GM10847 (cell line): Measurements from ENCODE around the gene GPX1.
A peak's percentile ranks its signal among the peaks of the same experiment; 100 is the strongest.

ENCODE experiments used
- POLR2A ChIP-seq: IDR thresholded peaks from 2 replicates; pipeline ENCODE4 v1.6.1; 2011; ENCODE audit not compliant: insufficient read length; ENCODE audit errors: extremely low read depth

The GPX1 gene

GRCh38 chr3:49370585-49371290 lies 12.6 kb upstream of the GPX1 start:
- no peak for TF ChIP-seq POLR2A

- no peak for TF ChIP-seq POLR2A
Observed at GRCh38 chr3:49362561-49362960, 4.4 kb upstream of the GPX1 start.

GRCh38 chr3:49359623-49360022 lies 1.5 kb upstream of the GPX1 start:
- no peak for TF ChIP-seq POLR2A

- no peak for TF ChIP-seq POLR2A
Observed at GRCh38 chr3:49358884-49359225, 702 bp upstream of the GPX1 start.

GRCh38 chr3:49352890-49353421 lies 5.2 kb downstream of the GPX1 start:
- no peak for TF ChIP-seq POLR2A

- TF ChIP-seq POLR2A: no peak
Observed at GRCh38 chr3:49352281-49352680, 5.9 kb downstream of the GPX1 start.

GRCh38 chr3:49351521-49352011 lies 6.6 kb downstream of the GPX1 start:
- no peak for TF ChIP-seq POLR2A

- TF ChIP-seq POLR2A: no peak
Observed at GRCh38 chr3:49349348-49350114, 8.6 kb downstream of the GPX1 start.

- TF ChIP-seq POLR2A: no peak
Observed at GRCh38 chr3:49346797-49347251, 11.3 kb downstream of the GPX1 start.

GRCh38 chr3:49343163-49343562 lies 15.0 kb downstream of the GPX1 start:
- no peak for TF ChIP-seq POLR2A

- TF ChIP-seq POLR2A: no peak
Observed at GRCh38 chr3:49341996-49342395, 16.2 kb downstream of the GPX1 start.

- peak; percentile 87 for TF ChIP-seq POLR2A
Observed at GRCh38 chr3:49339941-49340800, 18.0 kb downstream of the GPX1 start, which contains the start of gene USP4. TSS of gene USP4 (minus strand) at chr3:49340053. CDS start at chr3:49340024, 29 bp downstream.

- no peak for TF ChIP-seq POLR2A
Observed at GRCh38 chr3:49339581-49339940, 18.6 kb downstream of the GPX1 start.

GRCh38 chr3:49333916-49334633 lies 24.1 kb downstream of the GPX1 start:
- no peak for TF ChIP-seq POLR2A

- TF ChIP-seq POLR2A: no peak
Observed at GRCh38 chr3:49333091-49333490, 25.1 kb downstream of the GPX1 start.
